OCI-LY7 (cell line): ENCODE measurements around the gene ITGB3. TPM values are rescaled to one million over a fixed set of nuclear protein-coding genes. Genes with fewer than 3 reads are reported as not detected.

Experiments used
- BruUV-seq: library from RNA; stranded (reverse); fragments of 400-500 nt; replicated peaks from 2 replicates; lab custom pipeline; 2021; lab: Mats Ljungman, UMichigan
- CTCF ChIA-PET: fragments of 300-600 bp; sonication (Branson Sonifier 250); formaldehyde crosslinking; loops from one replicate; lab custom pipeline; 2022; ENCODE audit warnings: antibody characterized with exemption; ENCODE audit not compliant: unreplicated experiment; lab: Charles Lee
- POLR2A ChIA-PET: fragments of 300-600 bp; sonication (Branson Sonifier 250); formaldehyde crosslinking; loops from one replicate; lab custom pipeline; 2022; ENCODE audit warnings: antibody characterized with exemption; lab: Charles Lee
- DNase-seq: peaks from one replicate; pipeline ENCODE4 v3.0.0-alpha.2; 2015; ENCODE audit warnings: low spot score
- H2AFZ ChIP-seq: fragments of 200-600 bp; sonication (generic), shearing (Covaris generic); 2 replicates; pipeline ENCODE4 v1.6.1; 2014; ENCODE audit warnings: mild to moderate bottlenecking, antibody characterized with exemption, low read length, moderate library complexity
- H3K27ac ChIP-seq: fragments of 200-600 bp; sonication (generic); 2 replicates; pipeline ENCODE4 v1.5.1; 2014; ENCODE audit warnings: mixed run types, low read depth, mild to moderate bottlenecking, moderate library complexity, low read length, inconsistent platforms; ENCODE audit not compliant: poor library complexity, severe bottlenecking
- H3K36me3 ChIP-seq: fragments of 200-600 bp; sonication (generic); 2 replicates; pipeline ENCODE4 v1.6.1; 2014; ENCODE audit warnings: mild to moderate bottlenecking, antibody characterized with exemption, low read length, moderate library complexity, mixed read lengths; ENCODE audit not compliant: insufficient read depth
- H3K4me1 ChIP-seq: fragments of 200-600 bp; sonication (generic); 2 replicates; pipeline ENCODE4 v1.5.1; 2014; ENCODE audit warnings: mild to moderate bottlenecking, low read length; ENCODE audit not compliant: insufficient read depth, poor library complexity, severe bottlenecking
- H3K4me2 ChIP-seq: fragments of 200-600 bp; sonication (generic); 2 replicates; pipeline ENCODE4 v1.6.1; 2014; ENCODE audit warnings: mild to moderate bottlenecking, low read length
- H3K4me3 ChIP-seq: fragments of 200-600 bp; sonication (generic); 2 replicates; pipeline ENCODE4 v1.5.1; 2014; ENCODE audit warnings: mild to moderate bottlenecking, low read depth, low read length; ENCODE audit not compliant: poor library complexity, severe bottlenecking
- H3K79me2 ChIP-seq: fragments of 200-600 bp; sonication (generic); 2 replicates; pipeline ENCODE4 v1.6.1; 2016; ENCODE audit warnings: low read depth, mild to moderate bottlenecking, low read length, moderate library complexity, mixed read lengths; ENCODE audit not compliant: insufficient read depth
- H3K9me2 ChIP-seq: fragments of 200-600 bp; sonication (generic); 2 replicates; pipeline ENCODE4 v1.6.1; 2016; ENCODE audit warnings: mild to moderate bottlenecking, low read length, mixed read lengths; ENCODE audit not compliant: insufficient read depth
- H3K9me3 ChIP-seq: fragments of 200-600 bp; sonication (generic); 2 replicates; pipeline ENCODE4 v1.6.1; 2014; ENCODE audit warnings: mild to moderate bottlenecking, mixed run types, low read length, mixed read lengths
- H4K20me1 ChIP-seq: fragments of 200-600 bp; sonication (generic); 2 replicates; pipeline ENCODE4 v1.6.1; 2014; ENCODE audit warnings: mild to moderate bottlenecking, antibody characterized with exemption, low read length, moderate library complexity, mixed read lengths; ENCODE audit not compliant: insufficient read depth
- EZH2phosphoT487 ChIP-seq: fragments of 200-600 bp; sonication (generic); IDR thresholded peaks from 2 replicates; pipeline ENCODE4 v1.6.1; 2018; ENCODE audit warnings: low read depth, borderline replicate concordance, mild to moderate bottlenecking, mixed run types, antibody characterized with exemption, low read length, moderate library complexity, mixed read lengths
- intact Hi-C: fragments of 100-400 bp; cut with micrococcal nuclease; formaldehyde crosslinking; loops from one replicate; pipeline ENCODE4 v1.10.0; 2022; ENCODE audit not compliant: unreplicated experiment
- total RNA-seq, 2 experiments: library from RNA; depleted of rRNA in 1 of 2; stranded (reverse); fragments of >200 nt in 1 of 2; shearing (Covaris generic) in 1 of 2; gene quantifications; 2 replicates each; pipeline ENCODE4 v1.2.3, GENCODE V29; 2014 to 2022
- TF ChIP-seq, protein P1 (sequence below): fragments of 200-600 bp; sonication (generic); conservative IDR thresholded peaks from 2 replicates; pipeline ENCODE4 v1.5.1; 2014; ENCODE audit warnings: mild to moderate bottlenecking, antibody characterized with exemption, low read length, moderate library complexity, mixed read lengths

Gene ITGB3
- total RNA-seq, 2 experiments from 2014 or later = not detected

DNA sequence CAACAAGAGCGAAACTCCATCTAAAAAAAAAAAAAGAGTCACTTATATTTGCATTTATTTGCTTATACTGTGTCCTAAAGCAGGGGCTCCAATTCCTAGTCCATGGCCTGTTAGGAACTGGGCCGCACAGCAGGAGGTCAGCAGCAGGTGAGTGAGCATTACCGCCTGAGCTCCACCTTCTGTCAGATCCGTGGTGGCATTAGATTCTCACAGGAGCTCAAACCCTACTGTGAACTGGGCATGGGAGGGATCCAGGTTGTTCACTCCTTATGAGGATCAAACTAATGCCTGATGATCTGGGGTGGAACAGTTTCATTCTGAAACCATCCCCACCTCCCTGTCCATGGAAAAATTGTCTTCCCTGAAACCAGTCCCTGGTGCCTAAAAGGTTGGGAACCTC is 24.9 kb downstream of the ITGB3 start:
- BruUV-seq = no TSS peak
- Histone ChIP-seq H4K20me1 (no peaks in the 10 kb centered on the region), H3K79me2 (no peaks in the 10 kb centered on the region), H3K36me3 (no peaks in the 10 kb centered on the region), H3K27ac (no peak overlapping the region), H2AFZ (no peak overlapping the region), H3K9me3 (no peaks in the 10 kb centered on the region), H3K4me2 (peak overlapping the region; percentile 67), H3K4me1 (peaks cover 34% of the 10 kb centered on the region), H3K9me2 (no peaks in the 10 kb centered on the region), H3K4me3 (peak overlapping the region; percentile 8)
- TF ChIP-seq, protein P1, sequence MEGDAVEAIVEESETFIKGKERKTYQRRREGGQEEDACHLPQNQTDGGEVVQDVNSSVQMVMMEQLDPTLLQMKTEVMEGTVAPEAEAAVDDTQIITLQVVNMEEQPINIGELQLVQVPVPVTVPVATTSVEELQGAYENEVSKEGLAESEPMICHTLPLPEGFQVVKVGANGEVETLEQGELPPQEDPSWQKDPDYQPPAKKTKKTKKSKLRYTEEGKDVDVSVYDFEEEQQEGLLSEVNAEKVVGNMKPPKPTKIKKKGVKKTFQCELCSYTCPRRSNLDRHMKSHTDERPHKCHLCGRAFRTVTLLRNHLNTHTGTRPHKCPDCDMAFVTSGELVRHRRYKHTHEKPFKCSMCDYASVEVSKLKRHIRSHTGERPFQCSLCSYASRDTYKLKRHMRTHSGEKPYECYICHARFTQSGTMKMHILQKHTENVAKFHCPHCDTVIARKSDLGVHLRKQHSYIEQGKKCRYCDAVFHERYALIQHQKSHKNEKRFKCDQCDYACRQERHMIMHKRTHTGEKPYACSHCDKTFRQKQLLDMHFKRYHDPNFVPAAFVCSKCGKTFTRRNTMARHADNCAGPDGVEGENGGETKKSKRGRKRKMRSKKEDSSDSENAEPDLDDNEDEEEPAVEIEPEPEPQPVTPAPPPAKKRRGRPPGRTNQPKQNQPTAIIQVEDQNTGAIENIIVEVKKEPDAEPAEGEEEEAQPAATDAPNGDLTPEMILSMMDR = no peak
- no peak for TF ChIP-seq EZH2phosphoT487
- ChIA-PET CTCF (no interaction called here), POLR2A (no interaction called here)
- DNase-seq = no peak
- intact Hi-C loops = no loop called here

DNA sequence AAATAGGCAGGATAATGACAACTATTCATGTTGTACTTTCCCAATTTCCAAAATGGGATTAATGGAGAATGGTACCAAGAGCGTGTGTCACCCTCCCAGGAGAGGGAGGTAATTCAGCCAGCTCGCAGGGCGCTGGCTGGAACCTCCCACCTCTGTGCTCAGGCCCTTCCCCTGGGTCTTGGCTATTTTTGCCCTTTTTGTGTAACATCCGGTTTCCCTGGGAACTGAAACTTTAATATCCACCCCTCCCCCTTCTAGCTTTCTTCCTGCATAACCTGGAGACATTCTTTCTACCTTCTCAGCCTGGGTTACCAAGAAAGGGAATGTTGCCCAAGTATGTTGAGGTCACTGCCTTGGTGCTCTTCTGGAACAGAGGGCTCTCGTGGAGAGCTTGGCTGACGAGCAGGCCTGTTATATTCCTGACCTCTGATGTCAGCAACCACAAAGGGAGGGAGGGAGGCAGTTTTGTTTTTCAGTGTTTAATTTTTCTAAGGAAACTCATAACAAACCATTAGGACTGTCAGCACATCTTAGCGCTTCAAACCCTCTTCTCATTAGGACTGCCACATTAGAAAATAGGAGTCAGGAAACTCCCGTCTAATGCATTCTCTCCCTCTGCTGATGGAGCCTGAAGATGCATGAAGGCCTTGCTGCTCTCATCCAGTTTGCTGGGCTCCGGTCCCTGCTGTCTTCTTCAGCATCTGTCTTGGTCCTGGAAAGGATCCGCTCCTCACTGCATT is 25.6 kb downstream of the ITGB3 start:
- peak overlapping the region; percentile 8 for H3K4me3 ChIP-seq
- POLR2A ChIA-PET = no interaction called here
- no peak overlapping the region for H3K27ac ChIP-seq

More for the DNA sequence above, 25.6 kb downstream of the ITGB3 start:
- peak; percentile 77 for DNase-seq
- Histone ChIP-seq H3K36me3 (no peaks in the 10 kb centered on the region), H3K4me1 (peaks cover 34% of the 10 kb centered on the region), H3K4me2 (peak overlapping the region; percentile 67), H3K9me2 (no peaks in the 10 kb centered on the region), H2AFZ (no peak overlapping the region), H3K9me3 (no peaks in the 10 kb centered on the region), H4K20me1 (no peaks in the 10 kb centered on the region), H3K79me2 (no peaks in the 10 kb centered on the region)
- TF ChIP-seq, protein P1 = no peak
- no peak for TF ChIP-seq EZH2phosphoT487
- no TSS peak for BruUV-seq
- CTCF ChIA-PET = no interaction called here
- intact Hi-C loops = no loop called here
